RCC 7860 (cell line): Measurements from ENCODE around the gene TXNRD2.

Source experiments
- DNase-seq: peaks from one replicate; pipeline ENCODE4 v3.0.0-alpha.2; 2015; ENCODE audit warnings: low spot score
- FAIRE-seq: peaks from 2 replicates; lab custom pipeline; 2012; peaks lifted over from hg19 to GRCh38; lab: Jason Lieb, UNC

Gene TXNRD2

DNA sequence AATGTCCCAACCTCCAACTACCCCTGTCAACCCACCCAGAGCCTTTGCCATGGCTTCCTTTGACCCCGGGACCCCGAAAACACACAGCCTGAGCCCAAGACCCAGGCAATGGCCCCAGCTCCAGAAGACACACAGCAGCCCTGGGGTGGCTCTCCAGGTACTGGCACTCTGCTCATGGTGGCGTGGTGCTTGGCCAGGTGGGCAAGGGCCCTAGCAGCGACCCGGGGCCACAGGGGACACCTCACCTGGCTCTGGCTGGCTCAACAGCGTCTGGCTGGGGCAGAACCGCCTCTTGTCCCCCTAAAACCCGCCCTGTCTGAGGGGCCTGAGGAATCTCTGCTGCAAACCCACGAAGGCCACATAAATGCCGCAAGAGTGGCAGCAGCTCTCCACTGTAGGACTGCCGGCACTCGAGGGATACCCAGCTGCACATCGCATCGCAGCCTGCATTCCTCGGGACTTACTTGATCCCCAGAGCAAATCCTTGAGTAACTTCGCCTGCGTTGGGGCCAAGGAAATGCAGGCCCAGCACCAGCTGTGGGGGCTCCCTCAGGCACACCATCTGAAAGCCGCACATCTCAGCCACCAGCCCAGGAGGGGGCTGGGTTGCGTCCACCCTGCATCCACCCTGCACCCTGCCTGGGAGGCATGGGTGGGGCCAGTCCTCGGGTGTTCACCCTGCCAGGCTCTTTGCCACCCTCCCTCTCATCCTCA lies 63.8 kb downstream of the TXNRD2 start:
- DNase-seq (no peak), FAIRE-seq (no peak)

DNA sequence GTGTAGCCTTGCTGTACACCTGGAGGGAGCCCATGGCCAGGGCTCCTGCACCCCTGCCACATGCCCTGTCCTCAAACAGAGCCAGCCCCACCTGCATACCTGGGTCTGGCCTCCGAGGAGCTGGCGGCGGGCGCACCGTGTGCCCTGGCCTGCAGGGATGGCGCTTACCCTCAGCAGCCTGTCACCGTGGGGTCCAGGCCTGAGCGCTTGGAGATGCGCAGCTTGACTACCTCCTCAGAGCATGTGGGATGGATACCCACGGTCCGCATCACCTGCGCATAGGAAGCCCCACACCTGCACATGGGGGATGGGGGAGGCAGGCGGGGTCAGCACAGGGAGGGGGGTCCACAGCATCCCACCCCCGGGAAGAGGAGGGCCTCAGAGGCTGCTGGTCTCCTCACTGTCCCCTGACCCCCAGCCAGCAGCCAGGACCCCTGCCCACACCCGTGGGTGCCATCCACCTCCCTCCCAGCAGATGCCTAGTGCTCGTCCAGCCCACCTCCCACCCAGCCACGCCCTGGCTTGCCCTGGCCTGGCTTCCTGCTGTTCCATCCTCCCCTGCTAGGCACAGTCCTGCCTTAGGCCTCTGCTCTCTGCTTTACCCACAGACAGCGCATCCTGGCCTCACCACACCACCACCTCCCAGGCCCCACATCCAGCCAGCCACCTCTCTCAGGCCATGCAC lies 64.5 kb downstream of the TXNRD2 start:
- FAIRE-seq = no peak
- DNase-seq = no peak

DNA sequence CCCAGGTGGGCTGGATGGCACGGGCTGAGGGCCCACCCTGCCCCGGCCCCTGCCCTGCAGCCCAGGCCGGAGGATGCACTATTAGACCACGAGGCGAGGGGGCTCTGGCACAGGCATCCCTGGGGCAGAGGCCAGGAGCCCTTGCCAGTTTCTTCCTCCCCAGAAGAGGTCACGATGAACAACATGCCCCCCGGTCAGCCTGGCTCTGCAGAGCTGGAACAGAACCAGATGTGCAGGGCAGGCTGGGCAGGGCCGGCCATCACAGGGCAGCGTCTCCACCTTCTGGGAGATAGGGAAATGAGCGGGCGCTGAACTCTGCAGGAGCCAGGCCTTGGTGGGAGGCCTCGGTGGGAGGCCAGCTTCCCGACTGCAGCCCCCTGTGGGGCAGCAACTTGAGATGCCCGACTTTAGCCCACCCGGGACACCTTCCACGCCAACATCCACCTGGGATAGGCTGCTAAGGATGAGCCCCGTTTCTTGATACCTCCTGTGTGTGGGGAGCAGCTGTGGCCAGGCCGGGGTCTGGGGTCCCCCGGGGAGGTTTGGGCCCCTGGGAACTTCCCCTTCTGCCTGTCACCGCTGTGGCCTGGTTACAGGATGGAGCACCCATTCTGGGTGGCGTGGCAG lies 65.2 kb downstream of the TXNRD2 start:
- no peak for DNase-seq
- no peak for FAIRE-seq

DNA sequence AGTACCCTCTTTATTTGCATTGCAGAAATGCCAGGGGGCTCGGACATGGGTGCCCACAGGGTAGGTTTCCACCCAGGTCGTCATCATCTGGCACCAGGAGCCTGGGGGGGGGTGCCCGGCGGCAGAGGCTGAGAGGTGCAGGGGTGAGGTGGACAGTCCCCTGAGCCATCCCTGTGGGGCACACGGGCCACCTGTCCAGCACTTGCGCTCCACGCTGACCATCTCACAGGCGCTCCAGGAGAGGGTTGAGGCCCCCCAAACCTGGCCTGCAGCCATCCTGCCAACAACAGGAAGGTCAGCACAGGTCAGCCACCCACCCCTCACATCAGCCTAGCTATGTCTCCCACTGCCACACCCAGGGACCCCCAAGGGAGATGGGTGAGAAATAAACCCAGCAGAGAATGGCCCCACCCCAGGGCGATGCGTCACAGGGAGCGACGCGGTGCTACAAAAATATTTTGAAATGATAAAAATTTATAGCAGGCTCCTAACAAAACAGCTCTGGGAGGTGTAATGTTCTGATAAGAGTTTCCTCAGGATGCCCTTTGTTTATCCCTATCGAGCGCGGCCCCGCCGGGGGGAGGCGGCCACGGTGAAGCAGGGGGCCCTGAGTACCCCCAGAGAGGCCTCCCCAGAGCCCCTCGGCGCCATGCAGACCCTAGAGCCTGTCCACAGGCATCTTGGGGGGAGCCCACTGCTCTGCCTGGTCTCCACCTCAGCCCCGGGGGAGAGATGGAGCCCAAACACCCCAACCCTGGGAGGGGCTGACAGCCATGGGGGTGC lies 65.9 kb downstream of the TXNRD2 start:
- DNase-seq (no peak), FAIRE-seq (no peak)

DNA sequence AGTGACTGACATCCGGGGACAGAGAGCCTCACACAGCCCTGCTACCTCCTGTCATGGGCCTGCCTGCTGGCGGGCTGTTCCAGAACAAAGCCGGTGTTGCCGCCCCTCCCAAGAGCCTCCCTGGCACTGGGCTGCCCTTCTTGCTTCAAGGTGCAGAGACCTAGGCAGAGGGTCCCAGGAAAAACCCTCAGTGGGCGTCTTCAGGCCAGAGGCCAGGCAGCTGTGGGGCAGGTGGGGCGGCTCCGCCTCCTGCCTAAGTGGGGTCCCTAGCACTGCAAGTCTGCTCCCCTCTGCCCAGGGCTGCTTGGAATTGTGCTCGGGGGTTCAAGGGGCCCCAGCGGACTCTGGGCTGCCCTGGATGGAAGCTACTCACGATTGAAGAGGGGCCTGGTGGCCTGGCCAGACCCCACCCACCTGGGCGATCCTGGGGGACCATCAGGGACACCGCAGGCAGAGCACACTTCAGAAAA lies 66.5 kb downstream of the TXNRD2 start:
- no peak for FAIRE-seq

DNA sequence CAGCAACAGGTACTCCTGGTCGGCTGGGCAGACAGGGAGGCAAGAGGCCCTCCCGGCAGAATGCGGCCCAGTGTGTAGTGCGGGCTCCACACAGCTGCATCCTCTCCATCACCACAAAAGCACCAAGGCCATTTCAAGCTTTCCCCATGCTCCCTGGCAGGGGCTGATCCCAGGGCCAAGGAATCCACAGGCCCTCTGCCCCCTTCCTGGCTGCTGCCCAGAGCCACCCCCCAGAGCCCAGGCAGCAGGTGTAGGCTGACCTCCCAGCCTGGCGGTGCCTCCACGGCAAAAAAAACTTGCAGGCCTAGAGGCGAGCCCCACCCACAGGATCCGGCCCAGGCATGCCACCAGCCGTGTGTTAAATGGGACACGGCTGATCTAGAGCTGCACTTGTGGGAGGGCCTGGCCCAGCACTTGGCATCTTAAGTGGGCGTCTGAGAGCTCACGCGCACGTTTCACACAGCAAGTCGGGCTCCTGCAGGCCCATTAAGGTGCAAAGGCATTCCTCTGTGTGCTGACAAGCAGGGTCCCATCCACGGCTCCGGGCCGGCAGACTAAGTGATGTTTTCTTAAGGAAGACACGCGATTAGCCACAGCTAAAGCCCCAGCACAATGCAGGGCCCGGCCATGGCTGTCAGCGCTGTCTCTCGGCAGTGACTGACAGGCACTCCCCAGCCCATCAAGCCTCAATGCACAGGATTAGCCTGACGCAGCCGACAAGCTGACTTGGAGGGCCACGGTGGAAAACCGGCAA lies 67.1 kb downstream of the TXNRD2 start:
- no peak for DNase-seq
- no peak for FAIRE-seq

More for the DNA sequence above, 66.5 kb downstream of the TXNRD2 start:
- no peak for DNase-seq

DNA sequence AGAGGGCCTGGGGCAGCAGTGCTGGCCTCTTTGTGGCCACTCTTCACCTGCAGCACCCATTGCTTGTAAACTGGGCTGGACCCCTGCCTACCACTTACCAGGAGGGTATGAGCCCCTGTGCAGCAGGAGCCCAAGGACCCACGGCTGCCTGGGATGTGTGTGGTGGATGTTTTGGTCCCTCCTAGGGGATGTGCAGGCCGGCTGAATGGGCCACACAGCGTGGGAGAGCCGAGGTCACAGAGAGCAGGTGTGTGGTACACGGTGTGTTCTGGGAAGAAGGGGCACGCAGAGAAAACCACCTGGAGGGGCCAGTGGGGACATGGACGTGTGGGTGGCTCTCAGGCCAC lies 67.7 kb downstream of the TXNRD2 start:
- DNase-seq = no peak
- no peak for FAIRE-seq

DNA sequence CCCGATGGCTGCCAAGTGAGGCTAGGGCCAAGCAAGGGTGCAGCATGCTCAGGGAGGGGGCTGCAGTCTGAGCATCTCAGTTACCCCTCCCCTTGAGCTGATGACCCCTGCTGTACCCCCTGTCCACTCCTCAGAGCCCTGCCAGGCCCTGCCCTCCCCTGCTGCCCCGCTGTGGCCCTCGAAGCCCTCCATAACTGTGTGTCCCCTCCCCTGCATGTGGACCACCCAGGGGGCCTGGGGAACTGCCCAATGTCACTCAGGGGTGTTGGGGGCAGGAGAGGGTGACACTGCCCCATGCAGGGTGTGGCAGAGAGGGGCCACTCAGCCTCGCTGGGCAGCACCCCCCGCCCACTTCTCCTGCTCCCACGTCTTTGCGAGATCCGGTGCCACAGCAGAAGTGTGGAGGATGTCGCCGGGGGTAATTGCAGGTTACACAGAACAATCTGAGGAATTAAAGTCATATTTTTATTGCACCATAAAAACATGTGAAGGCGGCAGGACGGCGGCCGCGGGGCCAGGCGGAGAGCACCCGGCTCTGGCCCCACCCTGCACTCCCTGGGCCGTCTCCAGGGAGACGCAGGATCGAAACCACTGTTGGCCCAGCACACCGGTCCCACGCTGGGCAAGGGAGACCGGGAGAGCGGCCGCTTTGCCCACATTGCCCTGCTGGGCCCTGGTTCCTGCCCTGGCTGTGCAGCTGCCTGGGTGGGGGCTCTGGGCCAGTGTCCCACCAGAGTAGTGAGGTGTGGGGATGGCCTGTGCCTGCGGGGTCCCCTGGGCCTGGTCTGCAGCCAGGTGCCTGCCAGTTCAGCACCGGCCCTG lies 68.3 kb downstream of the TXNRD2 start:
- FAIRE-seq (no peak), DNase-seq (no peak)

DNA sequence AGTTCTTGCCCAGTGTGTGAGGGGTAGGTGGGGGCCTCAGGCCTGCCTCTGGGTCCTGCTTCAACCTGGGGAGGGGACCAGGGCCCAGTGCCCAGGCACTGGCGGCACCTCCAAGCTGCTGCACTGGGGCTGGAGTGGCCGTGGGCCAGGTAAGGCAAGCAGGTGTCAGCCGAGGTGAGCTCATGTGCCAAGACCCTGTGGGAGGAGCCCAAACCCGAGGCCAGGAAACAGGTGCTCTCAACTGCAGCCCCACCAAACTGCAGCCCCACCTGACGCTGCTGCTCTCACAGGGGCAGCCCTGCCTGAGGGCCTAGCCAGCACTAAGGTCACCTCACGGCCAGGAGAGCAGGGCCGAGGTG lies 68.9 kb downstream of the TXNRD2 start:
- DNase-seq (no peak), FAIRE-seq (no peak)

DNA sequence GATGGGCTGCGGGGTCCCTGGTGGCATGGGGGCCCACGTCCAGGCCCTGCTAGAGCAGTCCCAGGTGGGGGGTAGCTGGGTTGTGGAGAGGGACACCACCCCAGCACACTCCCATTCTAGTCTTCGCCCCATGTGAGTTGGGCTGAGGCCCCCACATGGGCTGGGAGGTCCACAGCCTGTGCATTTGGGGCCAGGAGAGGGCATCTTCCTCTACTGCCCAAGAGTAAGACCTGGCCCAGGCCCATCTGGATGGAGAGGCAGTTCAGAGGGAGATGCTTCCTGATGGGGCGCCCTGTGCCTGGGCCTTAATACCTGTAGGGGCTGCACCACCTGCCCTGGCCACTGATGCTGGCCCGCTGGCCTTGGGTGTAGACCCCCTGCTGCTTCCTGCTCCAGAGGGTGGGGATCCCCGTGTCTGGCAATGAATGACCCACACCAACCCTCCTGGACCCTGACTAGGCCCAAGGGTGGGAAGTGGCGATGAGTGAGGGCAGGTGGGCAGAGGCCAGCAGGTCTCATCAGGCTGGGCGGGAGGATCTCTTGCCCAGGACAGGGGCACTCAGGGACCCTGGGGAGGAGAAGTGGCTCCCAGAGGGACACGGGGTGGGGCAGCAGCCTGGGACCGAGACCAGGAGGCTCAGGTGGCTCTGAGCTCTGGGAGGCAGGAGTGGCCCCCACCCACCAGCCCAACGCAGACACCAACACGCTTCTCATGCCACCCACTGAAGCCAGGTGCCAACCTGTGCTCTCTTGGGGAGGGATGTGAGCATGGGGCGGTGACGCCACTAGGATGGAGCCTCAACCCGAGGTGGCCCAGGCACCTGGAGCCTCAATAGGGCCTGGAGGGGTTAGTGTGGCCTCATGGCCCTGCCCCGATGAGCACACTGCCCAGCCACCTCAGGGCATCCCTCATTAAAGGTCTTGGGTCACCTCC lies 69.5 kb downstream of the TXNRD2 start:
- no peak for DNase-seq
- FAIRE-seq = no peak

DNA sequence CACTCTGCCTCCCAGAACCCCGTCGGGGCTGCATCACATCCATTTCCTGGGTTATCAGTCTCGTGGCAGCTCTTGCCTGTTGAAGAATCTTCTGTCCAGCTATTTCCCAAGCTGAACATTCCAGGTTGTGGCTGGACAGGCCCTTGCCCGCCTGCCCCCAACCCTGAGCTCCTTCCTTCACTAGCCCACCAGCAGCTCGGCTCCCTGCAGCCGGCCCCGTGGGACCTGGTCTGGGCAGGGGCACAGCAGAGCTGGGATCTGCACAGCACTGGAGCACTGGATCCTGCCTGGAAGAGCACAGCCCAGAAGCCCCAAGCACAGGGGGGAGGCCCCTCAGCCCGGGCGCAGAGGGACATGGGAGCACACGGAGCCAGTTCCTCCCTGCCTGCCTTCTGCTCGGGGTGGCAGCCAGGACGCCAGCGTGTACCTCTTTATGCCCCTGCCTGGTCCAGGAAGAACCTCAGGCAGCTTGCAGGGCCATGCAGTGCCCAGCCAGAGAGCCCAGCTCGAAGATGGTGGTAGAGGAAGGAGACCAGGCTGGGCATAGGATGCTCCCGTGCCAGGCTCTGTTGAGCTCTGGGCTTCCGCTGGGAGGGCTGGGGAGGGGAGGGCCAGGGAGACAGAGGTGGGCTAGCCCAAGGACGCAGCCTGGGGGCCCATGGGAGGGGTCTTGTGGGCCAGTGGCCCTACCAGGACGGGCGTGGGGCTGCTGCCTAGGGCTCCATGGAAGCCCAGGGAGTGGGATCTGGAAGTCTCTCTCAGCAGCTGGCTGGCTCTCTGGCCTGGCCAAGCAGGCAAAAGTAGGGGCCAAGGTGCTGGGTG lies 70.4 kb downstream of the TXNRD2 start:
- FAIRE-seq (no peak), DNase-seq (no peak)

DNA sequence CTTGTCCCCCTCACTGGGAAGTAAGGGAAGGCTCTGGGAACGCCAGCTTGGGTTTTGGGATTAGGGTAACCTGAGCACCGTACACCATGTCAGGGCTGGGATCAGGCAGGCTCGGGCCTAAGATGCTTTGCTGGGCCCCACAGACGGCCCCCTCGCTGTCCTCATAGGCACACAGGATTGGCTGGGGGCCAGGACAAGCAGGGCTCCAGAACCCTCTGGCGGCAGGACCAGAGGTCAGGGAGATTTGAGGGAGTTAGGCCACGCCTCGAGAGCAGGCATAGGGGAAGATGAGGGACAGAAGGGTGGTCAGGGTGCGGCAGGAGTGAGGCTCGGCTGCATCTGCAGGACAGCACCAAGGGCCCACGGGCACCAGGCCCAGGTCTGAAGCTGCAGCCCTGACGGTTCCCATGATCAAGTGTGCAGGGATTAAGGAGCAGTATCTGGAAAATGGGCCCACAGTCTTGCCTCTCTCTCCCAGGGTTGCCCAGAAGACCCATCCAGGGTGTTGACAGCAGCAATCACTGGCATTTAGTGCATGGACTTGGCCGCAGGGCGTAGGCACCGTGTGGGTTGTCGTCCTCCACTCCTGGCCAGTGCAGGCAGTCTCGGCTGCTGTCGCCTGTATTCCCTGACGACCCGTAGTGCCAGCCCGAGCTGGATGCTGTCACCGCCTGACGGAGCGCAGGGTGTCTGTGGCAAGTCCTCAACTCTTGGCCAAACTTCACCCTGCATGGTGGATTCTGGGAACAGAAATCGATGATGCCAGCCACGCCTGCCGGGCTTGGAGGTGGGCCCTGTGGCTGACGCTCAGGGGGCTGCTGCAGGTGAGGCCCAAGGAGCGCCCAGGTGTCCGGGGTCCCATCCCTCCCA lies 71.2 kb downstream of the TXNRD2 start:
- DNase-seq = no peak
- no peak for FAIRE-seq

DNA sequence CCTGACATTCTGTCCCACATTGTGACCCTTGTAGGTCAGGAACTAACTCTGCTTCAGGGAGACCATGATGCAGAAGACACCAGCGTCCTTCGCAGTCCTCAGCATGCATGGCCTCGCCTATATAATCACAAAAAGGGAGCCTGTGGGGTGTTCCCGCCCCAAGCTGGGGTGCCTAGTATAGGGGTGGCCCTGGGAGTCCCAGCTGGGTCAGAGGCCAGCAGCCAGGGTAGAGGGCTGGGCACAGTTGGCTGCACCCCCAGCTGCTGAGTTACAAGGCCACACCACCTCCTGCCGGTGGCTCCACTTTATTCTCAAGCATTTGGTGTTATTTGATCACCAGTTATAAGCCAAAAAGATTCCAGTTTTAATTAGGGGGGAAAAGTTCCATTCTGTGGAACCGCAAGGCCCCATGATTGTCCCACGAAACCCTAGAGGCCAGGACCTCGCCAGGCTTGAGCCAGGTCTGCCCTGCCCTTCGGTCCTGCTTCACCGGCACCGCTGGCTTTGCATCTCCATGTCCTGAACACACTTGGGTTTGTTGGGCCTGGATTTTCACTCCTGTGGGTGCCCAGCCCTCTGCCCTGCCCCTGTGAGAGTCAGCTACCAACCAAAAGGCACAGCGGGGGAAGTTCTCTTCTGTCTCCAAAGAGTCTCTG lies 72.0 kb downstream of the TXNRD2 start:
- FAIRE-seq (no peak), DNase-seq (no peak)

DNA sequence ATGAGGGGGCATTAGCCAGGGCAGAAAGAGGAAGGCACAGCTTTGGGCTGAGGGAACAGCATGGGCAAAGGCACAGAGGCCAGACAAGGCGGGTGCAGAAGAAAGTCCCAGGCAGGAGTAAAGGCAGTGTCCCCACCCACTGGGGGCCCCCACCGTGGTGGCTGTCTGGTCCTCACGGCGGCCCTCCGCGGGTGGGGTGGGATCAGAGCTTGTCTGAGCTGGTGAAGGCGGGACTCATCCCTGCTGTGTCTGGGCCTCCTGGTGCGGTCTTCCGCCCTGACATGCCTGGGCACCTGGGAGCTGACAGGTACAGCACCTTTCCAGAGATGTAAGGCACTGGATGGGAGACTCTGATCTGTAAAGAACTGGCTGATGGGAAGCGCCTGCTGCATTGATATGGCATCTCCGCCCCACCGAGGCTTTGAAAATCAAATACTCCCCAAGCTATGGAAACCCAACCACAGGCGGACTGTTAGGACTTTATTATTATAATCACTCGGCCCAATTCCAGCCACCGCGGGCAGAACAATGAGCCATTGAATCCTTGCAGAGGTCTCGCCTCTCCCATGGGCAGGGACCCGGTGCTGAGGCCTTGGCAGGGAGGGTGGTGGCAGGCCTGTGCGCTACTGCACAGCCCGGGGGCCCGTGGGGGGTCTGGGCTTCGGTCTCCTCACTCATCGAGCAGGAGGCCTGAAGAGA lies 72.7 kb downstream of the TXNRD2 start:
- DNase-seq (no peak), FAIRE-seq (no peak)

DNA sequence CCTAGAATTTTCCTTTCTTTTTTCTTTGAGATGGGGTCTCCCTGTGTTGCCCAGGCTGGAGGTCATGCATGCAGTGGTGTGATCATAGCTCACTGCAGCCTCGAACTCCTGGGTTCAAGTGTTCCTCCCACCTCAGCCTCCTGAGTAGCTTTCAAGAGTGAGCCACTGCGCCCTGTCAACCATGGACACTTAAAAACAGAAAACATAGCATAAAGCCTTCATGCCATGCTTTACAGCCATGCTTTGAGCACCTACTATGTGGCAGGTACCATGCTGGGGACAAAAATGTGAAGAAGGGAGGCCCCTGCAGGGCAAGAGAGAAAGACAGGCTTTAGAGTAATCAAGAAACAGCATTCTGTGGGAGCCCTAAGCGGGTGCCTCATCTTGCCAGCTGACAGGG lies 73.3 kb downstream of the TXNRD2 start:
- FAIRE-seq = no peak

DNA sequence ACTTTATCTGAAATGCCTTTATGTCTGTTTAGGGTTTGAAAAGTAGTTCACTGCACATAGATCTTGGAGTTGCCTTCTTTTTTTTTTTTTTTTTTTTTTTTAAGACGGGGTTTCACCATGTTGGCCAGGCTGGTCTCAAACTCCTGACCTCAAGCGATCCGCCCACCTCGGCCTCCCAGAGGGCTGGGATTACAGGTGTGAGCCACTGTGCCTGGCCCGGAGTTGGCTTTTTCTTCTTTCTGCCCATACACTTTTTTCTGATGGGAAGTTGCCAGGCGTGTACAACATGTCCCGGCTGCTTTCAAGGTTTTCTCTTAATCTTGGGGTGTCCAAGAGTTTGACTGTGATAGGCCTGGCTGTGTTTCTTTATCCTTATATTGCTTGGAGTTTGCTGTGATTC lies 74.0 kb downstream of the TXNRD2 start:
- DNase-seq (no peak), FAIRE-seq (no peak)

More for the DNA sequence above, 73.3 kb downstream of the TXNRD2 start:
- DNase-seq = no peak
